CD8-positive, alpha-beta memory T cell (primary cell): ENCODE results near the gene INTS2. TPM values are rescaled to one million over a fixed set of nuclear protein-coding genes. Genes with fewer than 3 reads are reported as not detected.

Experiments
- CTCF ChIA-PET: fragments of 350-600 bp; sonication (Branson Sonifier 250); formaldehyde crosslinking; loops from one replicate; lab custom pipeline; 2021; ENCODE audit warnings: antibody characterized with exemption; lab: Charles Lee
- POLR2A ChIA-PET: fragments of 350-600 bp; sonication (Branson Sonifier 250); formaldehyde crosslinking; loops from one replicate; lab custom pipeline; 2021; ENCODE audit warnings: antibody characterized with exemption; lab: Charles Lee
- DNase-seq, 5 donors: peaks; one replicate each; pipeline versions ENCODE4 v3.0.0 to v3.0.0-alpha.2; 2020 to 2022; ENCODE audit warnings: mixed read lengths in 1 of 5
- H3K27ac ChIP-seq: one replicate; pipeline ENCODE4 v1.7.0; 2013; ENCODE audit warnings: low read depth, mild to moderate bottlenecking, low read length, moderate library complexity
- H3K27me3 ChIP-seq: 2 replicates; pipeline ENCODE4 v1.7.0; 2013; ENCODE audit warnings: low read length, mild to moderate bottlenecking; ENCODE audit not compliant: insufficient read depth, poor library complexity, severe bottlenecking
- H3K36me3 ChIP-seq: 2 replicates; pipeline ENCODE4 v1.7.0; 2013; ENCODE audit warnings: mild to moderate bottlenecking, low read length, moderate library complexity; ENCODE audit not compliant: insufficient read depth
- H3K4me1 ChIP-seq: 2 replicates; pipeline ENCODE4 v1.7.0; 2013; ENCODE audit warnings: mild to moderate bottlenecking, low read length, moderate library complexity; ENCODE audit not compliant: insufficient read depth
- H3K4me3 ChIP-seq: 2 replicates; pipeline ENCODE4 v1.7.0; 2013; ENCODE audit warnings: mild to moderate bottlenecking, low read length
- H3K9me3 ChIP-seq: 2 replicates; pipeline ENCODE4 v1.7.0; 2013; ENCODE audit warnings: mild to moderate bottlenecking, low read length
- H3K27ac Mint-ChIP-seq, 8 donors: one replicate each; pipeline ENCODE4 v1.8.0; 2020 to 2021; ENCODE audit warnings: mixed read lengths in 8 of 8, mild to moderate bottlenecking in 6 of 8, inconsistent platforms in 3 of 8, moderate library complexity in 3 of 8
- H3K27me3 Mint-ChIP-seq, 2 donors: one replicate each; pipeline ENCODE4 v1.8.0; 2020 to 2021; ENCODE audit warnings: mixed read lengths in 2 of 2, mild to moderate bottlenecking in 1 of 2, moderate library complexity in 1 of 2
- H3K36me3 Mint-ChIP-seq, 3 donors: one replicate each; pipeline ENCODE4 v1.8.0; 2020 to 2021; ENCODE audit warnings: mixed read lengths in 3 of 3, inconsistent platforms in 1 of 3, mild to moderate bottlenecking in 1 of 3
- H3K4me1 Mint-ChIP-seq, 3 donors: one replicate each; pipeline ENCODE4 v1.8.0; 2020 to 2021; ENCODE audit warnings: mixed read lengths in 3 of 3, inconsistent platforms in 1 of 3, mild to moderate bottlenecking in 1 of 3
- H3K4me3 Mint-ChIP-seq, 7 donors: one replicate each; pipeline ENCODE4 v1.8.0; 2020 to 2021; ENCODE audit warnings: mixed read lengths in 7 of 7, mild to moderate bottlenecking in 6 of 7, moderate library complexity in 4 of 7, inconsistent platforms in 2 of 7
- H3K9me3 Mint-ChIP-seq, 5 donors: one replicate each; pipeline ENCODE4 v1.8.0; 2020 to 2022; ENCODE audit warnings: mixed read lengths in 5 of 5, mild to moderate bottlenecking in 3 of 5, moderate library complexity in 2 of 5, inconsistent platforms in 1 of 5
- polyA plus RNA-seq: library from polyadenylated mRNA; unstranded; fragments of 300-500 nt; fragmentation: Illumina TruSeq; gene quantifications from one replicate; pipeline ENCODE4 v1.2.3, GENCODE V29; 2021
- total RNA-seq, 2 experiments: library from RNA; stranded (reverse); gene quantifications; one replicate each; pipeline ENCODE4 v1.2.3, GENCODE V29; 2021

INTS2 gene
- total and polyA plus RNA-seq, 3 experiments from 2014 or later, result 3.6 to 26.4 (median 25.9) TPM

DNA sequence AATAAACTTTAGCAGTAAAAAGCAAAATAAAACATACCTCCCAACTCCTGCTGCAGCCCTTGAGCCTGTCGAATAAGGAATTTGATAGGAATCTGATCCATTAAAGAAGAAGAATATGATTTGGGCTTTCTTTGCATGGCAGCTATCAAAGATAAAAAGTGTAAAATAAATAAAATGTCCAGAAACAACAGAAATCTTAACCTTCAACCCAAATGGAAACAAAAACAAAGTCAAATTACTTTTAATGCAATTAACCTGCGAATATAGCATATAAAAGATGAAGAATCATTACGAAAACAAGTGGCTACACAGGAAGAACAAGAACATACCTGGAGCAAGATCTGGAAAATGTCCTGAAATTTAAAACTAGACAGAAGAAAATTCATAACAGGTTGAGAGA, 42.9 kb downstream of the INTS2 start:
- DNase-seq, result no peak
- Mint-ChIP-seq H3K4me3 (no peak overlapping the region), H3K9me3 (no peaks in the 10 kb centered on the region), H3K27me3 (no peaks in the 10 kb centered on the region), H3K4me1 (no peaks in the 10 kb centered on the region), H3K27ac (peak overlapping the region in 1 of 8 donors; percentile 32), H3K36me3 (peaks cover 4 to 69% (median 16%) of the 10 kb centered on the region in 3 donors)
- CTCF ChIA-PET, result no interaction called here
- H3K36me3 ChIP-seq, result peaks cover 14% of the 10 kb centered on the region
- H3K27me3 ChIP-seq, result no peaks in the 10 kb centered on the region
- POLR2A ChIA-PET, result no interaction called here
- no peaks in the 10 kb centered on the region for H3K4me1 ChIP-seq
- no peaks in the 10 kb centered on the region for H3K9me3 ChIP-seq
- H3K27ac ChIP-seq, result no peak overlapping the region
- H3K4me3 ChIP-seq, result no peak overlapping the region

DNA sequence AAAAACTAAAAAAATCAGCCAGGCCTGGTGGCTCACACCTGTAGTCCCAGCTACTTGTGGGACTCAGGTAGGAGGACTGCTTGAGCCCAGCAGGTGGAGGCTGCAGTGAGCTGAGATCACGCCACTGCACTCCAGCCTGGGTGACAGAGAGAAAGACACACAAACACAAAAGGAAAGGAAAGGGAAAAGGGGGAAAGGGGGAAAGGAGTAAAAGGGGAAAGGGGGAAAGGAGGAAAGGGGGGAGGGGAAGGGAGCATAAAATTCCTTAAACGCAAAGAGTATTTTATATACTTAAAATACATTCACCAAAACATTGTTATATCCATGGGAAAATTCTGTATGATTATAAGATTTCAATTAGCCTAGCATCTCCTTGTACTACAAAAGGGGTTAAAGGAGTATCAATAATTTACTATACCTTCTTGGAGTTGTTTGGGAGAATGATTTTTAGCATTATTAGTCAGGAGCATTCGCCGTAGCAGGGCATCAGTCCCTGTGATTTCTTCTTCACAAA, 47.1 kb downstream of the INTS2 start:
- no peak for DNase-seq
- ChIA-PET POLR2A (no interaction called here), CTCF (no interaction called here)
- no peaks in the 10 kb centered on the region for H3K4me1 Mint-ChIP-seq
- H3K27ac Mint-ChIP-seq, result no peak overlapping the region
- Histone ChIP-seq H3K4me3 (no peak overlapping the region), H3K36me3 (peaks cover 10% of the 10 kb centered on the region), H3K4me1 (no peaks in the 10 kb centered on the region), H3K9me3 (no peaks in the 10 kb centered on the region), H3K27ac (no peak overlapping the region), H3K27me3 (no peaks in the 10 kb centered on the region)
- peaks cover 0 to 69% (median 10%) of the 10 kb centered on the region in 3 donors for H3K36me3 Mint-ChIP-seq
- no peaks in the 10 kb centered on the region for H3K9me3 Mint-ChIP-seq
- no peak overlapping the region for H3K4me3 Mint-ChIP-seq
- H3K27me3 Mint-ChIP-seq, result no peaks in the 10 kb centered on the region

DNA sequence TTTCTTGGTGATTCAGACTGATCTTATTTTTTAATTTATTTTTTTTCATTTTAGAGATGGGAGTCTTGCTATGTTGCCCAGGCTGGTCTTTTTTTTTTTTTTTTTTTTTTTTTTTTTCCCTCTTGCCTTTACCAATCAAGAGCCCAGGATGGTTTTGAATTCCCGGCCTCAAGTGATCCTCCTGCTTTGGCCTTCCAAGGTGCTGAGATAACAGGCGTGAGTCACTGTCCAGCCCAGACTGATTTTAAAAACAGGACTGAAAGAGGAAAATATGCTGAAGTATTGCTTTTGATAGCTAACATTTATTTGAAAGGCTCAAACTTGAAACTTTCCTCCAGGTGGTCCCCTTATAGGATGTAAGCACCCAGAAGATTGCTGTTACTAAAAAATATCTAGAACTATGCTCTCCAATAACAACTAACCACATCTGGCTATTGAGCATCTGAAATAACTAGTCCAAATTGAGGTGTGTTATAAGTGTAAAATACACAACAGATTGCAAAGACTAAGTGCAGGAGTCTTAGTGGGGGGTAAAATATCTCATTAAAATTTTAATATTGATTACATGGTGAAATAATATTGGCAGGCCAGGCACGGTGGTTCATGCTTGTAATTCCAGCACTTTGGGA, 48.7 kb downstream of the INTS2 start:
- no peaks in the 10 kb centered on the region for H3K27me3 ChIP-seq
- H3K4me3 ChIP-seq, result no peak overlapping the region
- ChIA-PET CTCF (no interaction called here), POLR2A (no interaction called here)
- no peak overlapping the region for H3K27ac Mint-ChIP-seq
- H3K4me1 ChIP-seq, result no peaks in the 10 kb centered on the region
- no peaks in the 10 kb centered on the region for H3K27me3 Mint-ChIP-seq
- no peak overlapping the region for H3K4me3 Mint-ChIP-seq
- H3K36me3 ChIP-seq, result peaks cover 14% of the 10 kb centered on the region
- no peaks in the 10 kb centered on the region for H3K9me3 Mint-ChIP-seq
- DNase-seq, result no peak
- H3K36me3 Mint-ChIP-seq, result peaks cover 0 to 69% (median 7%) of the 10 kb centered on the region in 3 donors
- no peaks in the 10 kb centered on the region for H3K9me3 ChIP-seq
- peaks cover under 1 to 2% (median 1%) of the 10 kb centered on the region in 3 donors for H3K4me1 Mint-ChIP-seq
- no peak overlapping the region for H3K27ac ChIP-seq

DNA sequence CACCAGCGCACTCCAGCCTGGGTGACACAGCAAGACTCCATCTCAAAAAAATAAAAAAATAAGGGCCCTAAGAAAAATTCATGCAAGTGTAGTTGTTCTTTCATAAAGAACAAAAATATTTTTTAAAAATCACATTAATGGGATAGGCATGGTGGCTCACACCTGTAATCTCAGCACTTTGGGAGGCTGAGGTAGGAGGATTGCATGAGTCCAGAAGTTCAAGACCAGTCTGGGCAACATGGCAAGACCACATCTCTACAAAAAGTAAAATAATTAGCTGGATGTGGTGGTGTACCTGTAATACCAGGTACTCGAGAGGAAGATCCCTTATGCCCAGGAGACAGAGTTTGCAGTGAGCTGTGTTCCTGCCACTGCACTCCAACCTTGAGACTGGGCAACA, 49.3 kb downstream of the INTS2 start:
- Mint-ChIP-seq H3K27ac (no peak overlapping the region), H3K36me3 (peaks cover 0 to 72% (median 11%) of the 10 kb centered on the region in 3 donors), H3K4me3 (no peak overlapping the region), H3K4me1 (peaks cover 6 to 8% (median 7%) of the 10 kb centered on the region in 3 donors), H3K9me3 (no peaks in the 10 kb centered on the region), H3K27me3 (no peaks in the 10 kb centered on the region)
- DNase-seq, result no peak
- no peak overlapping the region for H3K4me3 ChIP-seq
- no peaks in the 10 kb centered on the region for H3K27me3 ChIP-seq
- POLR2A ChIA-PET, result no interaction called here
- H3K9me3 ChIP-seq, result no peaks in the 10 kb centered on the region
- no peak overlapping the region for H3K27ac ChIP-seq
- no peaks in the 10 kb centered on the region for H3K4me1 ChIP-seq
- H3K36me3 ChIP-seq, result peaks cover 14% of the 10 kb centered on the region
- CTCF ChIA-PET, result no interaction called here

DNA sequence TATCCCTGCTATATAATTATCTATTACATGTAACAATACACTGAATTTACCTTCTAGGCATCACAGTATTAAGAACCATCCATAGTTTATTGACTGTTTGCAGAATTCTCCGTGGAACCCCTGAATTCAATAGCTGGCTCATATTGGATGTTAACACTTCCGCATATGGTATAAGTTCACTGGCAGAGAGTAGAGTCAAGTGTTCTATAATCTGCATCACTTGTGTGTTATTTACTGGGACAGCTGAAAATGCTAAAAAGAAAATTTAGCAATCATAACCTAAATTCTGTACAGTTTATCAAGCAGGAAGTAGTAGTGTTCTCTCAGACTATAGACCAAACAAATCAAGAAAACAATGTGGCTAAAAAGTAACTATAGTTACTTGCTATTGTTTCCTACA, 49.9 kb downstream of the INTS2 start:
- H3K36me3 ChIP-seq, result peaks cover 13% of the 10 kb centered on the region
- H3K4me1 Mint-ChIP-seq, result peaks cover 6 to 9% (median 8%) of the 10 kb centered on the region in 3 donors
- POLR2A ChIA-PET, result interaction anchor here (0.6 kb wide), 1 partner anchor 957 kb away, joined by 6 read pairs; no protein-coding TSS in a partner anchor
- no peak for DNase-seq
- H3K27me3 Mint-ChIP-seq, result no peaks in the 10 kb centered on the region
- no peak overlapping the region for H3K4me3 Mint-ChIP-seq
- peaks cover 0 to 71% (median 11%) of the 10 kb centered on the region in 3 donors for H3K36me3 Mint-ChIP-seq
- no peak overlapping the region for H3K27ac ChIP-seq
- no peaks in the 10 kb centered on the region for H3K9me3 Mint-ChIP-seq
- no peak overlapping the region for H3K27ac Mint-ChIP-seq
- no peaks in the 10 kb centered on the region for H3K9me3 ChIP-seq
- CTCF ChIA-PET, result no interaction called here
- no peak overlapping the region for H3K4me3 ChIP-seq
- H3K4me1 ChIP-seq, result no peaks in the 10 kb centered on the region
- H3K27me3 ChIP-seq, result no peaks in the 10 kb centered on the region

DNA sequence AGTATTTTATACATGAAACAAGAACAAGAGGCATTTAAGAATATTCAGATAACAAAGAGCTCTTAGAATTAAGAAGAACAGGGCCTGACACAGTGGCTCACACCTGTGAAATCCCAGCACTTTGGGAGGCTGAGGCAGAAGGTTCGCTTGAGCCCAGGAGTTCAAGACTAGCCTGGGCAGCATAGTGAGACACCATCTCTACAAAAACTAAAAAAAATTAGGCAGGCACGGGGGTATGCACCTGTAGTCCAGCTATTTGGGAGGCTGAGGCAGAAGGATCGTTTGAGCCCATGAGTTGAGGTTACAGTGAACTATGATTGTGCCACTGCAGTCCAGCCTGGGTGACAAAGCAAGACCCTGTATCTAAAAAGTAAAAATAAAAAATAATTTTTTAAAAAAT, 52.0 kb downstream of the INTS2 start:
- no peak for DNase-seq
- H3K36me3 ChIP-seq, result peaks cover 9% of the 10 kb centered on the region
- H3K27ac ChIP-seq, result no peak overlapping the region
- no peaks in the 10 kb centered on the region for H3K27me3 ChIP-seq
- no peaks in the 10 kb centered on the region for H3K4me1 ChIP-seq
- no peaks in the 10 kb centered on the region for H3K27me3 Mint-ChIP-seq
- CTCF ChIA-PET, result no interaction called here
- H3K4me3 Mint-ChIP-seq, result no peak overlapping the region
- peak overlapping the region in 1 of 8 donors; percentile 14 for H3K27ac Mint-ChIP-seq
- H3K9me3 Mint-ChIP-seq, result no peaks in the 10 kb centered on the region
- H3K9me3 ChIP-seq, result no peaks in the 10 kb centered on the region
- H3K4me1 Mint-ChIP-seq, result peaks cover 6 to 9% (median 8%) of the 10 kb centered on the region in 3 donors
- POLR2A ChIA-PET, result no interaction called here
- H3K4me3 ChIP-seq, result no peak overlapping the region
- H3K36me3 Mint-ChIP-seq, result peaks cover 0 to 61% (median 12%) of the 10 kb centered on the region in 3 donors

- no peak overlapping the region for H3K4me3 ChIP-seq
- DNase-seq, result no peak
- Mint-ChIP-seq H3K4me3 (no peak overlapping the region), H3K27me3 (no peaks in the 10 kb centered on the region), H3K36me3 (peaks cover 0 to 63% (median 12%) of the 10 kb centered on the region in 3 donors), H3K4me1 (peaks cover 6 to 9% (median 8%) of the 10 kb centered on the region in 3 donors), H3K9me3 (no peaks in the 10 kb centered on the region), H3K27ac (no peak overlapping the region)
- ChIA-PET CTCF (no interaction called here), POLR2A (no interaction called here)
- no peaks in the 10 kb centered on the region for H3K27me3 ChIP-seq
- no peaks in the 10 kb centered on the region for H3K4me1 ChIP-seq
- H3K9me3 ChIP-seq, result no peaks in the 10 kb centered on the region
- peaks cover 9% of the 10 kb centered on the region for H3K36me3 ChIP-seq
- no peak overlapping the region for H3K27ac ChIP-seq
Observed at GRCh38 chr17:61875285-61875684, 52.5 kb downstream of the INTS2 start.

- CTCF ChIA-PET, result no interaction called here
- Mint-ChIP-seq H3K27ac (peak overlapping the region in 1 of 8 donors; percentile 2), H3K4me3 (no peak overlapping the region), H3K36me3 (peaks cover 0 to 65% (median 11%) of the 10 kb centered on the region in 3 donors), H3K27me3 (no peaks in the 10 kb centered on the region), H3K9me3 (no peaks in the 10 kb centered on the region), H3K4me1 (peaks cover 6 to 9% (median 8%) of the 10 kb centered on the region in 3 donors)
- DNase-seq, result no peak
- H3K9me3 ChIP-seq, result no peaks in the 10 kb centered on the region
- no peaks in the 10 kb centered on the region for H3K4me1 ChIP-seq
- H3K27ac ChIP-seq, result no peak overlapping the region
- no peaks in the 10 kb centered on the region for H3K27me3 ChIP-seq
- POLR2A ChIA-PET, result no interaction called here
- peaks cover 9% of the 10 kb centered on the region for H3K36me3 ChIP-seq
- no peak overlapping the region for H3K4me3 ChIP-seq
Observed at GRCh38 chr17:61874075-61874474, 53.7 kb downstream of the INTS2 start.
